Dendritic cell treated with granulocyte-macrophage colony-stimulating factor and Interleukin-4, amounts not matched to agents 40 ng/mL and 50 ng/mL, for 4 days (primary cell): ENCODE data around the gene MSX2.

Source experiments
- H3K27ac Mint-ChIP-seq: one replicate; pipeline ENCODE4 v1.8.0; 2022; ENCODE audit warnings: mild to moderate bottlenecking, mixed read lengths
- H3K27me3 Mint-ChIP-seq: one replicate; pipeline ENCODE4 v1.8.0; 2022; ENCODE audit warnings: mild to moderate bottlenecking, mixed read lengths
- H3K36me3 Mint-ChIP-seq: one replicate; pipeline ENCODE4 v1.8.0; 2022; ENCODE audit warnings: low read depth, mixed read lengths
- H3K4me1 Mint-ChIP-seq: one replicate; pipeline ENCODE4 v1.8.0; 2022; ENCODE audit warnings: low read depth, mixed read lengths
- H3K4me3 Mint-ChIP-seq: one replicate; pipeline ENCODE4 v1.8.0; 2022; ENCODE audit warnings: mild to moderate bottlenecking, moderate library complexity, mixed read lengths
- H3K9me3 Mint-ChIP-seq: one replicate; pipeline ENCODE4 v1.8.0; 2022; ENCODE audit warnings: mixed read lengths
- intact Hi-C: fragments of 100-400 bp; cut with micrococcal nuclease; formaldehyde crosslinking; loops from one replicate; pipeline ENCODE4 v1.15.0; 2022

MSX2 gene

GRCh38 chr5:174699131-174699530 lies 25.3 kb upstream of the MSX2 start:
- no peaks in the 10 kb centered on the region for H3K4me1 Mint-ChIP-seq
- no peak overlapping the region for H3K4me3 Mint-ChIP-seq
- H3K27ac Mint-ChIP-seq, result no peak overlapping the region
- H3K9me3 Mint-ChIP-seq, result no peaks in the 10 kb centered on the region
- H3K36me3 Mint-ChIP-seq, result no peaks in the 10 kb centered on the region
- intact Hi-C loops, result no loop called here
- H3K27me3 Mint-ChIP-seq, result peaks cover 26% of the 10 kb centered on the region

DNA sequence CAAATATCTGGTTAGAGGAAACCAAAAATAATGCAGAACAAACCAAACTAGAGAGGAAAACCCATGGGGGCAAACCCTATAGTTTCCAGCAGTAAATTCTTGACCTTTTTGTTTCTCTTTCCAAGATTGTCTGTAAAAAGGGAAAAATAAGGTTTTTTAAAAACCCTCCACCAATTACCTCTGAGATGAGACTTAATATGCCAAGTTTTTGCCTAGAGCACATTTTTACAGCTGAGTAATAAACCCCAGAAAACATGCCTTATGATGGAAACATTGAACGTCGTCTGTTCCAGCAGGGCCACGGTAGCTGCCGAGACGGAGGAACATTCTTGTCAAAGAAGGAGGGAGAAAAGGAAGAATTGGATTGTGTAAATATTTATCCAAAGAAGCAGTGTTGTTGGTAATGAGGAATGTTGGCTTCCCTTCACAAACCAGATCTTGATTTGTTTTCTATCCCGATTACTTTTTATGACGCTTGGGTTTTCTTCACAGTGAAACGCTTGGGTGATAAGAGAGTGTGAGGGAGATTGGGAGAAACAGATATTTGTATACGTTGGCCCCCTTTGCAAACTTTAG lies 17.3 kb upstream of the MSX2 start:
- Mint-ChIP-seq H3K27me3 (peaks cover 21% of the 10 kb centered on the region), H3K36me3 (no peaks in the 10 kb centered on the region), H3K9me3 (no peaks in the 10 kb centered on the region), H3K4me3 (no peak overlapping the region), H3K27ac (no peak overlapping the region), H3K4me1 (no peaks in the 10 kb centered on the region)
- intact Hi-C loops, result no loop called here

DNA sequence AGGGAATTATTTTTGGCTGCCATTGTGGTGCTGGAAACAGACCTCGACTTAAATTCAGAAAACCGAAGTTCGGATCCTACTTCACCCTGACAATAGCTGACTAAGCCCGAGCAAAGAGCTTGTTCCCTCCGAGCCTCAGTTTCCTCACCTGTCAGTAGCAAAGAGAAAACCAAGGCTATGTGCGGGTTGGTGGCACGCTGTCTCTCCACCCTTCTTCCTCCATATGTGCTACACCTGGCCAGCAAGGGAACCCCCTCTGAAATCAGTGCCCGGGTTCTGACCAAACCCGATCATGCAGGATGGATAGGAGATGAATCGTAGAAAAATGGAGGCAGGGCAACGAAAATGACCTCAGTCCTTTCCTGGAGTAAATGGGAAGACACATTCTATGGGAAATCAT lies 16.7 kb upstream of the MSX2 start:
- H3K27me3 Mint-ChIP-seq, result peaks cover 21% of the 10 kb centered on the region
- H3K4me3 Mint-ChIP-seq, result no peak overlapping the region
- no peak overlapping the region for H3K27ac Mint-ChIP-seq
- intact Hi-C loops, result no loop called here
- no peaks in the 10 kb centered on the region for H3K4me1 Mint-ChIP-seq
- no peaks in the 10 kb centered on the region for H3K36me3 Mint-ChIP-seq
- H3K9me3 Mint-ChIP-seq, result no peaks in the 10 kb centered on the region

GRCh38 chr5:174708476-174709207 lies 15.7 kb upstream of the MSX2 start:
- H3K27ac Mint-ChIP-seq, result no peak overlapping the region
- no peak overlapping the region for H3K4me3 Mint-ChIP-seq
- no peaks in the 10 kb centered on the region for H3K36me3 Mint-ChIP-seq
- no peaks in the 10 kb centered on the region for H3K4me1 Mint-ChIP-seq
- intact Hi-C loops, result no loop called here
- no peaks in the 10 kb centered on the region for H3K9me3 Mint-ChIP-seq
- H3K27me3 Mint-ChIP-seq, result peaks cover 24% of the 10 kb centered on the region

DNA sequence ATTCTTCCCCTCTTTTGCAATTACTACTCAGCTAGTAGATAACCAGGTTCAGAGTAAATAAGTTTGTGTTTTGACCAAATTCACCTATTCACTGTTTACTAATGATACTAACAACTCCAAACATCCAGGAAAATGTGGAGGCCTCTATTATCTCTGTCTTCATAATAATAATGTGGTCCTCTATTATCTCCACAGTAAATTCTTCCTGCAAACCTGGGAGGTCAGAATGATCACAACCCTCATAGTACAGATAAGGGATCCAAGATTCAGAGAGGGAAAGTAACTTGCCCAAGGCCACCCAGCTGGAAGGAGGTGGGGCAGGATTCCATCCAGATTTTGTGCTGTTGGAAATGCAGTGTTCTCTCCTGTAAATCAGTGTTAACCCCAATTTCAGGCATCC lies 9.6 kb upstream of the MSX2 start:
- intact Hi-C loops, result no loop called here
- Mint-ChIP-seq H3K9me3 (no peaks in the 10 kb centered on the region), H3K4me3 (no peak overlapping the region), H3K4me1 (no peaks in the 10 kb centered on the region), H3K36me3 (no peaks in the 10 kb centered on the region), H3K27ac (no peak overlapping the region), H3K27me3 (peaks cover 48% of the 10 kb centered on the region)

- intact Hi-C loops, result no loop called here
- Mint-ChIP-seq H3K27me3 (peaks cover 56% of the 10 kb centered on the region), H3K4me3 (no peak overlapping the region), H3K27ac (no peak overlapping the region), H3K36me3 (no peaks in the 10 kb centered on the region), H3K9me3 (no peaks in the 10 kb centered on the region), H3K4me1 (no peaks in the 10 kb centered on the region)
These were observed 8.6 kb upstream of the MSX2 start for GRCh38 chr5:174715804-174716203.

- Mint-ChIP-seq H3K27ac (no peak overlapping the region), H3K9me3 (no peaks in the 10 kb centered on the region), H3K27me3 (peaks cover 72% of the 10 kb centered on the region), H3K4me1 (no peaks in the 10 kb centered on the region), H3K4me3 (no peak overlapping the region), H3K36me3 (no peaks in the 10 kb centered on the region)
- intact Hi-C loops, result no loop called here
These were observed 6.4 kb upstream of the MSX2 start for GRCh38 chr5:174717826-174718455.

DNA sequence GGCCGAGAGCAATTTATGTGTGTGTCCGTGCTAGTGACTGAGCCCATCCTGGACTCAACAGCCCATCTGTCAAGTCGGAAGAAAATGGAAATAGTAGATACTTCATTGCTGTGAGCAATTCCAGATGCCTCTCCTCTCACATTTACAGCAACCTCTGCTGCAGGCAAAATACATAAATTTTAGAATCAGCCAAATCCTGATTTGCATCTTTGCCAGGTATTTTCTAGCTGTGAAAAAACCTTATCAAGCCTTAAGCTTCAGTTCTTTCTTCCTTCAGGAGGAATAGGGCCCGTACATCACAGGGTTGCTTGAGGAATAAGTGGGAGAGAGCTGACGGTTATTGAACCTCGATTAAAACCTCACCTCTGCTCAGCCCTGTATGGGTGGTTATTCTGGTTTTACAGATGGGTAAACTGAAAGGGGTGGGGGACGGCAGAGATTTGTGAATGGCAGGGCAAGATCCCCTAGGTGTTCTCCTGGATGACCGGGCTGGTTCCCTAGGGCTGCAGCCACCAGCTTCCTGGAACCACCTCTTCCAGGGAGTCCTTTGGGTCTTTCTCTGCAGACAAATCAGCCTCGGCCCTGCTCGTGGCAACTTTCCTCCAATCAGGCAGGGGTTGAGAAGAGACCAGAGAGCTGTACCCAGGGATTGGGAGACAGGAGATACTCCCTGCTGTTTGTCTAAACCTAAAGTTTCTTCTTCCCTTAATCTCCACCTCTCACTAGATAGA lies 5.3 kb upstream of the MSX2 start:
- peaks cover 78% of the 10 kb centered on the region for H3K27me3 Mint-ChIP-seq
- intact Hi-C loops, result no loop called here
- H3K36me3 Mint-ChIP-seq, result no peaks in the 10 kb centered on the region
- no peak overlapping the region for H3K4me3 Mint-ChIP-seq
- H3K9me3 Mint-ChIP-seq, result peaks cover 5% of the 10 kb centered on the region
- peaks cover 4% of the 10 kb centered on the region for H3K4me1 Mint-ChIP-seq
- H3K27ac Mint-ChIP-seq, result no peak overlapping the region

DNA sequence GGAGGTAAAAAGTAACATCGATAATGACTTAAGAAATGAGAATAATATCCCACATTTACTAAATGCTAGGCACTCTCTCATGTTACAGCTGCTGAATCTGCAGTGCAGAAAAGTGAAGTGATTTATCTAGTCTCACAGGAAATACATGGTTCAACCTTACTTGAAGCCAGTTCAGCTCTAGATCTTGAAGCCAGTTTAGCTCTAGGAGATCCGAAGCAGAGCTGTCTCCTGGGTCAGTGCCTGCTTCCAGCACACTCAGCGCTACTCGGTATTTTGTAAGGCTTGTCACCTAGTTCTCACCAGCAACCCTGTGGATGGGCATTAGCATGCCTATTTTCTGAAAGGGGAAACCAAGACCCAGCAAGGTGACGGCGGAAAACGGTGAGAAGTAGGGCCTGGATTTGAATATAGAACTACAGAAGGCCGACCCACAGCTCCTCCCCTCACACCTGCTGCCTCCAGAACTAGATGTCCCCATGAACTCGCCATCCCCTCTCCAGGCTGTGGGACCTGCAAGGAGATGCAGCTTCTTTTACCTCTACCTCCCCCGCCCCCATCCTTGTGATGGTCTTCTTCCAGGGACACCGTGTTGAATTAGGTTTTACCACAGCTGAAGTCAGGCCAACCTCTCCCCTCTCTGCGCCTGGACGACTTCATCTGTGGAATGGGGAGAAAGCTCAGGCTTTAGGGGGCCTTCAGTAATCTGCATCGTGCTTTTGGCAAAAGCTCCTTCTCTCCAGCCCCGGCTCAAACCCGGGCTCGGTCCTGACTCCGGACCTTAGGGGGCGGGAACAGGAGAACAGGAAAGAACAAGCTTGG lies 4.4 kb upstream of the MSX2 start:
- H3K4me1 Mint-ChIP-seq, result peaks cover 6% of the 10 kb centered on the region
- no peak overlapping the region for H3K27ac Mint-ChIP-seq
- peaks cover 84% of the 10 kb centered on the region for H3K27me3 Mint-ChIP-seq
- H3K36me3 Mint-ChIP-seq, result no peaks in the 10 kb centered on the region
- peaks cover 6% of the 10 kb centered on the region for H3K9me3 Mint-ChIP-seq
- no peak overlapping the region for H3K4me3 Mint-ChIP-seq
- intact Hi-C loops, result no loop called here

DNA sequence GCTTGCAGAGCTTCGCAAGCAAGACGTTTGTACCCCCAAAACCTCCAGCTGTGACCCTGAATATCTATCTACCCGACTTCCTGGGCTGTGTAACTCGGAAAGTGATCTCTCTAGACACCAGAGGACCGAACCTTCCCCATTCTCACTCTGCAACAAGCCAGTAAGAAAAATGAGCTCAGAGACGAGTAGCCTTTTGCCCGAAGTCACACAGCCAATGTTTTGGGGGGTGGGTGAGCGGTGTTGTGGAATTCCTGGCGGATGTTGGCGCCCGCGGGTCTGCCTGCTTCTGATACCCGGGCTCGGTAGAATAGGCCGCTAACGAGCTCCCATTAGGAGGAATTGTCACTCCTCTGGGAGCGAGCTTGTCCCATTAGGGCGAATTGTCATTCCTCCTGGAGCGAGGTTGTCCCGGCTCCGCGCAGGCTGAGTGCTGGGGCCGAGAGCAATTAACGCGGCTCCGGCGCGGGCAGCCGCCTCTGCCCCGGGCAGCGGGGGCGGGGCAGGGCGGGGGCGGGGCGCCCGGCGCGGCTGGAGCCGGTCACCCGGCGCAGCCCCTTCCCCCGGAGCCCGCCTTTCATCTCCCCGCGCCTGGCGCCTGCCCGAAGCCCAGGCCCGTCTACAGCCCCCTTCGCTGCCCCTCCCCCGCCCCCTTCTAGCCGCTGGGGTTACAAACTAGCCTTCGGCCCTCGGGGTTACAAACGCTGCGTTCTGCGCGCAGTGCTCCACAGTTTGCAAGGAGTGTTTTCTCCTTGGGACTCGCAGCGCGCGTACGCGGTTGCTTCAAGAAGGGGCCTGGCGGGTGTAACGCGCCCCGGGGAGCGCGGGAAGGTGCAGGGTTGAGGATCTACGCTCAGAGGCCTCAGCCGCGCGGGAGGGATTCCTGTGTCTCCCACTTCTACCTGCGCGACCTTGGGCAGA lies 3.5 kb upstream of the MSX2 start:
- intact Hi-C loops, result no loop called here
- Mint-ChIP-seq H3K36me3 (no peaks in the 10 kb centered on the region), H3K27me3 (peaks cover 88% of the 10 kb centered on the region), H3K4me1 (peaks cover 6% of the 10 kb centered on the region), H3K9me3 (peaks cover 6% of the 10 kb centered on the region), H3K27ac (no peak overlapping the region), H3K4me3 (no peak overlapping the region)

DNA sequence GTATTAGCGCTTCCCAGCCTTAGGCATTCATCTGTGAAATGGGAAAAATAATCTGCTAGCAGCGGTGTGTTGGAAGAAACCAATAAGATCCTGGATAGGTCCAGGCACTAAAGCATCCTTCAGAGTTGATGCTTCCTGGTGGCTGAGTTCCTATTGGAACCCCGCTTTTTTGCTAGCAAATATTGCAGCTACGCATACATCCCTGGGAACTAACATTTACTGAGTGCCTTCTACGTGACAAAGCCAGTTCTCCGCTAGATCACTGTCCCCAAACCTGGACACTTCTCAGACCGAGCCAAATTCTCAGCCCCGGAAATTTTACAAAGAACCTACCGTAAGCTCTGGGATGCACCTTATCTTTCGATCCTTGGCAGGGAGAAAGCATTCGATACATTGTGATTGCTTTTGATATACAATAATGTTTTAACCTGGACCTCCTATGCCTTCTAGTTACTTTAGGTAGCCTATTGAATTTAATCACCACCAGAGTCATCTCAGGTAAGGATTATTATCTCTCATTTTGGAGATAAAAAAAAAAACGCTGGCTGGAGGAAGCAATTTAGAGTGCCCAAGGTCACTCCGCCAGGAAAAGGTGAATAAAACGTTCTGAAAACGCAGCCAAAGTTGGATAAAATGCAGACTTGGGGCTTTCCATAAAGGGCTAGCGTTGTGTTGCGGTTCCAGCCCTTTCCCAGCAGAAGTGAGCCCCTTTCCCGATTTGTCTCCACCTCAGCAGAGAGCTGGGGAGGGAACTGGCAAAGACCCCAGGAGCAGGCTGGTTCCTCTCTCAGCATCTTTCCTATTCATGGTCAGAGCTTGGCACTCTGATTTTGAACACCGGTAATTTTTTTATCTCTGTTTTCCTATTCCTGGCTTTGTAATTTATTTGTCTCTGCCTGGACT lies 2.6 kb upstream of the MSX2 start:
- Mint-ChIP-seq H3K36me3 (no peaks in the 10 kb centered on the region), H3K27me3 (peaks cover 92% of the 10 kb centered on the region), H3K27ac (no peak overlapping the region), H3K4me1 (peaks cover 6% of the 10 kb centered on the region), H3K9me3 (peaks cover 6% of the 10 kb centered on the region), H3K4me3 (no peak overlapping the region)
- intact Hi-C loops, result no loop called here

DNA sequence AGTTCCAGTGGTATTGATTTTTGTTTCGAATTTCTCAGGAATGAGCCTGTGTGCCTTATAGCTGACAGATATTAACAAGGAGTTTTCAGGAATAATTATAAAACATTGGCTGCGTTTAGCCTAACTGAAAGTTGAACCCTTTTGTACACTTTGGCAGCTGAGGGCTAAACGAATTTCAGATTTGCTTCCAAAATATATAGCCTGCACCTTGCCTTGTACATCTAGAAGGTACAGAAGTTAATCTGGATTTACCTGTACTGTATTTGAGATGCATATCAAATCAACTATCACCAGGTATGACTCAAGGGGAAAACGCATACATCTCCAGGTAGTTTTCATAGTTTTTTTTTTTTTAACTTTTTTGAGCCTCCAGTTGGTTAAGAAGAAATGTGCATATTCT lies 1.9 kb upstream of the MSX2 start:
- intact Hi-C loops, result no loop called here
- Mint-ChIP-seq H3K27ac (no peak overlapping the region), H3K9me3 (peaks cover 6% of the 10 kb centered on the region), H3K4me1 (peaks cover 6% of the 10 kb centered on the region), H3K27me3 (peaks cover 96% of the 10 kb centered on the region), H3K36me3 (no peaks in the 10 kb centered on the region), H3K4me3 (no peak overlapping the region)
